ENCODE results near the gene VDR.

DNA sequence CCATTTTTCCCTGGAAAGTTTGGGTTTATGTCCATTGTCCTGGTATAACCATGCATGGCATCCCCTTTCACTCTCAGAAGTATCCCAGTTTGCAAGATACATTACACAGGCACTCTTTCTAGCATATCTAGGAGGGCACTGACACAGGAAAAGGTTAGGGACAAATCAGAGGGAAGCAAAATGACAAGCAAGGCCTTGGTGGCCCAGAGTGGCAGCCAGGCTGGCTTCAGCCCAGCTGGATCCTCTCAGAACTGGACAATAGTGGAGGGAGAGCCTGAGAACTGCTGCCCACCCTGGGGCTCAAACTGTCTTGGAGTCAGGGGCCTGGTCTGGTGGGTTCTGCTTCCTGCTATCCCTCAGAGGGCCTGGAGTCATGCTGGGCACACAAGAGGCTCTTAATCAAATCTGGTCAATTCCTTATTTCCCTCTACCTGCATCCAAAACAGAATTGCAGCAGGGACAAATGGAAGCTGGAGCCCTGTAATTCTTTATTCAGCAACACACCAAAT, 2.6 kb downstream of the VDR start:
- TF ChIP-seq CTCF (IDR thresholded peaks at IDR 0.05), result no peak
- TF ChIP-seq EZH2phosphoT487 (IDR thresholded peaks at IDR 0.05), result no peak
